GM18951 (cell line): ENCODE data around the gene TMEM234.

ENCODE experiments used
- POLR2A ChIP-seq: IDR thresholded peaks from 4 replicates; pipeline ENCODE4 v1.6.1; 2011; ENCODE audit warnings: mild to moderate bottlenecking; ENCODE audit not compliant: insufficient read length, insufficient read depth; ENCODE audit errors: extremely low read depth
- in situ Hi-C: fragments of 300-500 bp; cut with MboI; formaldehyde crosslinking; loops from one replicate; pipeline ENCODE4 v1.12.0; 2022; ENCODE audit warnings: low sequenced_read_pairs, mixed read lengths, inconsistent platforms; ENCODE audit not compliant: unreplicated experiment

The TMEM234 gene

DNA sequence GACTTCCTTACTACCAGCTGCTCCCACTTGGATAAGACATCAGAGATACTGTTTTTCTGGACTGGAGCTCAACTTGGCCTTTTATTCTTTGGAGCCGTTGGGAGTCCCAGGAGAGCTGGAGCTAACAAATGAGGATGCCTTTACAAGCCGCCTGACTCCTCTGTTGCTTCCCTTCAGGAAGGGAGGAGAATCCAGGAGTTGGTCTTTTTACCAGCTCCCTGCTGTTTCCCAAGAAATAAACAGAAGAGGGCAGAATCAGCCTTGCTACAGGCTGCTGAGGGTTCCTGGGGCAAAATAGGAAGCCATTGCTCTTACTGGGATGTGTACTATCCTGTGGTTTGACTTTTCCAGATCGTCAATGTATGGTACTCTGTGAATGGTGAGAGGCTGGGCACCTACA lies 1.5 kb upstream of the TMEM234 start:
- in situ Hi-C loops, result no loop called here
- TF ChIP-seq POLR2A, result no peak

DNA sequence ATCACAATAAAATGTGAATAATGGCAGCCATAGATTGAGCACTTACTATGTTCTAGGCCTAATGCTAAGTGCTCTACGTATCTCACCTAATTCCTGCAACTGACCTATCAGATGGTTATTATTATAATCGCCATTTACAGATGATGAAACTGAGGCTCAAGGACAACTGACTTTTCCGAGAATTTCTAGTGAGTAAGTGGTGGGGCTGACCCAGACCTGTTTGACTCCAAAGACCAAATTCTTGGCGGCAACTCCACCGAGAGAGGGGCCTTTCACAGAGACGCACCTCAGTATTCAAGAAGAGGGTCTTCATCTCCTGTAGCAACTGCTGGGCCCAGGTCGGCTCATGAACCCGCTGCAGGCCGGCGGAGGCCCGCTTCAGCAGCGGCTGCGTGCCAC lies 573 bp downstream of the TMEM234 start:
- TF ChIP-seq POLR2A, result no peak
- in situ Hi-C loops, result no loop called here

DNA sequence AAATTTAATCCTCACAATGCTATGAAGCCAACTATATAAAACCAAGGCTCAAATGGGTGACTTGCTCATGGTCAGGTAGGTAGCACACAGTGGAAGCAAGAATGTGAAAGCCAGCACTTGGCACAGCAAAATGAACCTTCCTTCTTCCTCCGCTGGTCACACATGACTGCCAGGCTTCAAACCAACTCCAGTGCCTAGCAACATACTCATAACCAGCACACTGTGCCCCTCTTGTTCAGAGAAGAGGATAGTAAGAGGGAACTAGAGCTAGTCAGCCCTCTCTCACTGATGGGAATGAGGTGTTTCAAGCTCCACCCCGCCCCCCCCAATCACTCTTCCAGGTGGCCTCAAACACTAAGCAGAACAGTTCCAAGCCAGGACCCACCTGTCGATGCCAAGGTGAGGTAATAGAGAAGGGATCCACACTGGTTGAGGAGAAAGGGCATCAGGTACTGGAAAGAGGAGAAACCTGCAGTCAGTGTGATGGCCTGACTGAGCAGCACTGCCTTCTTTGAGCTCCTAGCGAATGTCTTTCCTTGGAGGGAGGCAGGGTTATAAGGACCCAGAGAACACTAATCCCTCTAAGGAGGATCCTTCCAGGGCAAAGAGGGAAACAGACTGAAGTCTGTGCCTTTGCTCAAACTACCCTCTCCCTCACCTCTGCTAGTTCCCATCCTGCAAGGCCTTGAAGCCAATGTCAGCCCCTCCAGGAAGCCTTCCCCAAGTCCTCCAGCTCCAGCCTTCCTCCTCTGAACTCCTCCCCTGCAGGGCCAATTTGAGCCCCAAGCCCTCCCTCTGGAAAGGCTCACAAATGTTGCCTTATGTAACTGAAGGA lies 1.2 kb downstream of the TMEM234 start:
- TF ChIP-seq POLR2A, result no peak
- in situ Hi-C loops, result no loop called here

GRCh38 chr1:32219022-32219421 lies 3.1 kb downstream of the TMEM234 start:
- in situ Hi-C loops, result no loop called here
- TF ChIP-seq POLR2A, result no peak

DNA sequence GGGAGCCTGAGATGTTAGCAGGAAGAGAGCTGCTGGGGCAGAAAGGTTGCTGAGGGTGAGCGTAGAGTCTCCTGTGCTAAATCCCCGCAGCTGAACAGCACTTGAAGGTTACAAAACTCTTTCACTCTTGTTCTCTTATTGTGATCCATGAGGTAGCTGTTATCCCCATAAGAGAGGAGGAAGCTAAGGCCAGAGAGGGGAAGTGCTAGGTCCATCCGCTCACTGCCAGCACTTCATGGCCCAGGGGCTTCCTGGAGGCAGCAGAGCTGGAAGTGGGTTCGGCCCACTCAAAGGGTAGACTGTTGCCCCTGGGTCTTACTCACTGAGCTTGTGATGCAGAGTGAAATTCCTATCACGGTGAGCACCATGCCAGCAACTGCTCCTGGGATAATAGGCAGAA lies 5.6 kb downstream of the TMEM234 start:
- in situ Hi-C loops, result no loop called here
- no peak for TF ChIP-seq POLR2A

DNA sequence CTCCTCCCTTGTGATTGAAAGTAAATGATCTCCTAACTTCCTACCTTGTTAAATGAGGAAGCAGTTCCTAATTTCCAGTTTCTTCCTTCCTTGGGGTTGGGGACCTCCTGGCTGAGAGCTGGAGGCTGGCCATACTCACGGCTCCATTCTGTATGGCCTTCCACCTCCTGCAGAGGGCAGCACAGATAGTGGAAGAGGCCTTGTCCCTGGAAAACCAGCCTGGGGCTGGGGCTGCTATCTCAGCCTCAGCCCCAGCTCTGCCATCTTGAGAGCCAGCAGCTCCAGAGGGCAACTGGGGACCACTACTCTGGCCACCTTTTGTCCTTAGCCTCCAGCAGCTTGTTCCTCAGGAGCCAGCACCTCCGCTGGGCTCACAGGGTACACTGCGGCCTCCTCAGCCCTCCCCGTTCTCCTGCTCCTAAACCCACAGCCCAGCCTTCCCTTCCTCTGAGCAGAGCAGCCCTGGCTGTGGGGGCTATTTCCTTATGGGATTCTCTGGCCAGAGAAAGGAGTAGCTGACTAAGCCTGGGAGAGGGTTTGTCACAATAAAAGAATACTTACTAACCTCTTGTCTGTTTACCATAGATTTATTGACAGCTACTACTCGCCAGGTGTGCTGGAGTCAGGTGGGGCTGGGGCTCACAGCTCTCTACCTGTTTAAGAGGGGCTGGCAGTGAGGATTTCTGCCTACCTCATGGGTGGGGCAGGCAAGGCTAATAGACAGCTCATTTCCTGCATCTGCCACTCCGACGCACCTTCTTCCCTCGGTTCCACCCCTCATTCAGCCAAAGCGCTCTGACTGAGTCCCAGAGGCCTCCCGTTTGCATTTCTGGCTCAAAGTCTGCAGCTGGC lies 6.3 kb downstream of the TMEM234 start:
- TF ChIP-seq POLR2A, result no peak
- in situ Hi-C loops, result no loop called here

GRCh38 chr1:32208891-32209328 lies 13.2 kb downstream of the TMEM234 start, which contains the start of gene DCDC2B:
TSS of gene DCDC2B (plus strand) at chr1:32209089. CDS start at chr1:32209094, 5 bp downstream.
- no peak for TF ChIP-seq POLR2A
- in situ Hi-C loops, result no loop called here

- TF ChIP-seq POLR2A, result peak; percentile 13
- in situ Hi-C loops, result no loop called here
Measured at GRCh38 chr1:32208469-32208868, 13.7 kb downstream of the TMEM234 start.

- TF ChIP-seq POLR2A, result peak; percentile 85
- in situ Hi-C loops, result no loop called here
Measured at GRCh38 chr1:32205401-32206370, 16.5 kb downstream of the TMEM234 start, which contains the start of gene IQCC. TSS of gene IQCC (plus strand) at chr1:32205671. CDS start at chr1:32205682, 11 bp downstream.

GRCh38 chr1:32204943-32205361 lies 17.2 kb downstream of the TMEM234 start:
- in situ Hi-C loops, result no loop called here
- no peak for TF ChIP-seq POLR2A

DNA sequence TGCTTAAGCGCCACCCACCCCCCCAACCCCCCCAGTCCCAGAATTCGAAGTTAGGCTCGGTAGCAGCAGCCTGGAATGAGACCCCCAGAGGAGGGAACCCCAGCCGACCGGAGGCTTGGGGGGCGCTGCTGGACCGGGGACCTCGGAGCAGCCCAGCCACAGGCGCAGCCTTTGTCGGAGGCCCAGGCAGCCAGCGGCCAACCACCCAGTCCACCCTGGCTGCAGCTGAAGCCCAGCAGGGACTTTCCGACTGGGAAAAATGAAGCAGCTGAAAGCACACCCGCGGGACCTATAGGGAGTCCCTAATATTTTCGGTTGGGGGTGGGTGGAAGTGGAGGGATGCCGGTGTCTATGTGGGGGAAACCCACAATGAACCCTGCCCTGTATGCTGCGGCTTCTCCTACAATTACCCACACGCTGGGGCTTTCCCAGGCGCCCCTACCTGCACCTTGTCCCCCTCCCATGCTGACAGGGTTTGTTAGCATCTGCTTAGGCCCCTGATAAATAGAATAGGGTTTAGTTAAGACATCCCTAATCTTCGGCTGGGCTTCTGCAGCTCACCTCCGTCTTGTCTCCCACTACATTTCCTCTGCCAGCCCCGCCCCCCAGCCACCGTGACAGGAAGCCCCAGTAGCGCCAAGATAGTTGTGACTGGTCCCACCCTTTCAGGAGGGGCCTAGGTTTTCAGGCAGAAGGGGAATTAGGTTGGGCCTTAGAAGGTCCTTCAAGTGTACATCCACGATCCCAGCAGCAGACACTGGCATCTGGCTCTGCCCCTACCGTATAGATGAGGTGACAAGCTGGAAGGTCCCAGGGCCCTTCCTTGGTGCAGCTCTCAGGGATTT lies 20.9 kb downstream of the TMEM234 start:
- peak; percentile 26 for TF ChIP-seq POLR2A
- in situ Hi-C loops, result no loop called here
